K562 (cell line): Measurements from ENCODE around the gene ADD3. TPM values are rescaled to one million over a fixed set of nuclear protein-coding genes. Genes with fewer than 3 reads are reported as not detected.
A peak's percentile ranks its signal among the peaks of the same experiment; 100 is the strongest.

Experiments
- CEBPG ChIP-seq, 3 experiments: fragments of 200-800 bp in 1 of 3; sonication (Bioruptor generic) in 1 of 3; sonication (generic) in 1 of 3; formaldehyde crosslinking in 1 of 3; IDR thresholded peaks in 2 of 3; conservative IDR thresholded peaks in 1 of 3; 2 replicates each; pipeline versions ENCODE4 v1.6.1 to v1.8.0; 2016 to 2022; ENCODE audit warnings: missing compliant biosample characterization in 2 of 3, missing genetic modification characterization in 2 of 3, mild to moderate bottlenecking in 1 of 3, missing genetic modification reagents in 1 of 3
- CREB5 ChIP-seq: fragments of 250-450 bp; sonication (Bioruptor Pico); IDR thresholded peaks from 2 replicates; pipeline ENCODE4 v1.5.0; 2020; ENCODE audit warnings: mild to moderate bottlenecking
- FOXJ2 ChIP-seq: fragments of 200-800 bp; sonication (Bioruptor generic); IDR thresholded peaks from 2 replicates; pipeline ENCODE4 v1.6.1; 2016; ENCODE audit warnings: missing genetic modification characterization, missing compliant biosample characterization
- HIVEP1 ChIP-seq: fragments of 250-450 bp; sonication (Bioruptor Pico); IDR thresholded peaks from 2 replicates; pipeline ENCODE4 v1.4.0; 2020; ENCODE audit warnings: mild to moderate bottlenecking
- KDM4B ChIP-seq, 2 experiments: fragments of 450-650 bp in 1 of 2; sonication (generic) in 1 of 2; IDR thresholded peaks; 2 replicates each; pipeline ENCODE4 v1.6.1; 2016 to 2017; ENCODE audit warnings: borderline replicate concordance in 2 of 2, antibody characterized with exemption in 1 of 2, low read depth in 1 of 2, mild to moderate bottlenecking in 1 of 2
- LEF1 ChIP-seq: fragments of 450-650 bp; IDR thresholded peaks from 2 replicates; pipeline ENCODE4 v1.6.1; 2016; ENCODE audit warnings: mild to moderate bottlenecking
- MAFK ChIP-seq: IDR thresholded peaks from 2 replicates; pipeline ENCODE4 v1.6.1; 2011; ENCODE audit warnings: low read length, improper control_type of control experiment
- NR2C1 ChIP-seq, 2 experiments: fragments of 450-650 bp; IDR thresholded peaks; 2 replicates each; pipeline ENCODE4 v1.6.1; 2017; ENCODE audit warnings: mild to moderate bottlenecking in 2 of 2, antibody characterized with exemption in 1 of 2, inconsistent platforms in 1 of 2, missing compliant biosample characterization in 1 of 2, missing genetic modification characterization in 1 of 2
- NR2F6 ChIP-seq: fragments of 450-650 bp; formaldehyde crosslinking; IDR thresholded peaks from 2 replicates; pipeline ENCODE4 v1.4.0; 2020; ENCODE audit warnings: mild to moderate bottlenecking
- RBBP5 ChIP-seq: fragments of 200-600 bp; sonication (generic); IDR thresholded peaks from 2 replicates; pipeline ENCODE4 v1.6.1; 2012; ENCODE audit warnings: borderline replicate concordance, mild to moderate bottlenecking, low read length, control low read depth, inconsistent platforms; ENCODE audit not compliant: insufficient read depth, poor library complexity, severe bottlenecking
- RCOR1 ChIP-seq, 2 experiments: IDR thresholded peaks; 2 replicates each; pipeline ENCODE4 v1.6.1; 2012; ENCODE audit warnings: low read depth in 2 of 2, low read length in 2 of 2, borderline replicate concordance in 1 of 2, improper control_type of control experiment in 1 of 2
- REST ChIP-seq, 2 experiments: fragments of 450-650 bp; formaldehyde crosslinking in 1 of 2; IDR thresholded peaks; 2 replicates each; pipeline versions ENCODE4 v1.4.0 to v1.6.1; 2014 to 2020; ENCODE audit warnings: mild to moderate bottlenecking in 2 of 2, borderline replicate concordance in 1 of 2, low read depth in 1 of 2
- SIRT6 ChIP-seq: IDR thresholded peaks from one replicate; pipeline ENCODE4 v1.6.1; 2012; ENCODE audit warnings: low read depth, mild to moderate bottlenecking, control low read depth, inconsistent platforms, low read length, moderate library complexity
- STAT5B ChIP-seq: fragments of 250-450 bp; sonication (Bioruptor Pico); IDR thresholded peaks from 2 replicates; pipeline ENCODE4 v1.8.0; 2021; ENCODE audit warnings: mild to moderate bottlenecking, inconsistent platforms
- TEAD1 ChIP-seq, 2 experiments: fragments of 450-650 bp in 1 of 2; sonication (generic) in 1 of 2; formaldehyde crosslinking; IDR thresholded peaks; 2 replicates each; pipeline versions ENCODE4 v1.4.0 to v1.8.0; 2020 to 2022; ENCODE audit warnings: mild to moderate bottlenecking in 2 of 2, missing genetic modification reagents in 1 of 2
- TFE3 ChIP-seq: fragments of 450-650 bp; formaldehyde crosslinking; IDR thresholded peaks from 2 replicates; pipeline ENCODE4 v1.4.0; 2020; ENCODE audit warnings: mild to moderate bottlenecking, mixed read lengths
- ZNF77 ChIP-seq: fragments of 250-450 bp; sonication (Bioruptor Pico); IDR thresholded peaks from 2 replicates; pipeline ENCODE4 v1.5.0; 2020
- polyA plus RNA-seq, 8 experiments: library from polyadenylated mRNA; depleted of rRNA in 4 of 8; stranded (reverse) in 5 of 8; unstranded in 3 of 8; fragments of >200 nt; fragmentation: Nextera tagmentation in 2 of 8; fragmentation: Illumina TruSeq in 1 of 8; extraction: Ambion mirVana in 2 of 8; extraction: Trizol in 1 of 8; gene quantifications; 2 replicates each; pipeline versions ENCODE4 v1.2.1 to v1.2.3, GENCODE V29; 2011 to 2014; ENCODE audit warnings: inconsistent platforms in 1 of 8, missing spikeins in 1 of 8
- total RNA-seq, 7 experiments: library from RNA; depleted of rRNA in 6 of 7; stranded (reverse); fragments of >200 nt in 6 of 7; fragmentation: Illumina TruSeq in 2 of 7; extraction: Trizol in 2 of 7; gene quantifications; 2 replicates each; pipeline versions ENCODE4 v1.2.1 to v1.2.3, GENCODE V29; 2011 to 2021; ENCODE audit warnings: low replicate concordance in 1 of 7

Gene ADD3
- total and polyA plus RNA-seq, 9 of the 15 experiments (the other 6 are each of a cell fraction or from before 2014, with no cell fraction given), result 13.2 to 125 (median 31.7) TPM

GRCh38 chr10:109982123-109982522, 25.7 kb upstream of the ADD3 start (continued):
- no peak for TF ChIP-seq NR2C1 (IDR thresholded peaks at IDR 0.05)
- no peak for TF ChIP-seq NR2C1 (tag; IDR thresholded peaks at IDR 0.05)
- TF ChIP-seq CREB5 (CRISPR knock-in tag), result no peak
- TF ChIP-seq REST (IDR thresholded peaks at IDR 0.05; ENCODE audit: borderline replicate concordance), result no peak
- no peak for TF ChIP-seq REST (CRISPR knock-in tag; IDR thresholded peaks at IDR 0.05; ENCODE audit: low read depth)
- no peak for TF ChIP-seq NR2F6 (CRISPR knock-in tag)
- TF ChIP-seq SIRT6, result no peak
- no peak for TF ChIP-seq KDM4B (IDR thresholded peaks at IDR 0.05; ENCODE audit: borderline replicate concordance in 2 of 2, low read depth in 1 of 2)
- TF ChIP-seq ZNF77 (CRISPR knock-in tag), result no peak
- no peak for TF ChIP-seq HIVEP1 (CRISPR knock-in tag)
- no peak for TF ChIP-seq RBBP5
- no peak for TF ChIP-seq RCOR1 (IDR thresholded peaks at IDR 0.05; ENCODE audit: borderline replicate concordance in 1 of 2, low read depth in 2 of 2, low read length in 2 of 2)
- no peak for TF ChIP-seq FOXJ2 (tag)
- TF ChIP-seq TFE3 (CRISPR knock-in tag), result no peak
- TF ChIP-seq LEF1, result peak; percentile 20; the same call in 1 of the 2 replicates
- TF ChIP-seq STAT5B (CRISPR knock-in tag), result no peak
- no peak for TF ChIP-seq TEAD1 (CRISPR knock-in tag; IDR thresholded peaks at IDR 0.05)
- TF ChIP-seq CEBPG (CRISPR knock-in tag; IDR thresholded peaks at IDR 0.05), result no peak
- TF ChIP-seq CEBPG (tag; conservative IDR thresholded peaks at IDR 0.05 in 1 of 2, IDR thresholded peaks at IDR 0.05 in 1 of 2), result no peak
- TF ChIP-seq MAFK, result peak; percentile 53; the same call in 1 of the 2 replicates
